ENCODE results near the gene ZFAND2A.

The ZFAND2A gene

GRCh38 chr7:1108264-1108920 lies 51.6 kb downstream of the ZFAND2A start:
- DNase-seq (ENCODE audit: low read depth in 3 of 3), result no peak

- no peak for DNase-seq (ENCODE audit: low read depth in 3 of 3)
Measured at GRCh38 chr7:1106793-1107421, 53.1 kb downstream of the ZFAND2A start.

GRCh38 chr7:1106063-1106792 lies 53.8 kb downstream of the ZFAND2A start:
- DNase-seq (ENCODE audit: low read depth in 3 of 3), result no peak

- no peak for DNase-seq (ENCODE audit: low read depth in 3 of 3)
Measured at GRCh38 chr7:1105189-1105588, 54.8 kb downstream of the ZFAND2A start.

GRCh38 chr7:1104516-1105179 lies 55.3 kb downstream of the ZFAND2A start:
- no peak for DNase-seq (ENCODE audit: low read depth in 3 of 3)

- DNase-seq (ENCODE audit: low read depth in 3 of 3), result no peak
Measured at GRCh38 chr7:1103789-1104515, 56.0 kb downstream of the ZFAND2A start.

GRCh38 chr7:1103009-1103788 lies 56.8 kb downstream of the ZFAND2A start:
- no peak for DNase-seq (ENCODE audit: low read depth in 3 of 3)
